Stomach (tissue), 9 donors: ENCODE data around the gene CPT1C. TPM values are rescaled to one million over a fixed set of nuclear protein-coding genes. Genes with fewer than 3 reads are reported as not detected.

Experiments used
- DNase-seq, 2 donors: peaks; one replicate each; pipeline versions ENCODE4 v3.0.0 to v3.0.0-alpha.2; 2013 to 2019
- H3K27ac ChIP-seq, 5 donors: fragments of 200-600 bp in 4 of 5; sonication (generic) in 4 of 5; one replicate each; pipeline ENCODE4 v1.5.1; 2013 to 2019; ENCODE audit warnings: mild to moderate bottlenecking in 1 of 5, moderate library complexity in 1 of 5
- H3K27me3 ChIP-seq, 3 donors: fragments of 200-600 bp; sonication (generic); one replicate each; pipeline ENCODE4 v1.5.1; 2017 to 2019; ENCODE audit warnings: mixed run types in 1 of 3
- H3K36me3 ChIP-seq, 4 donors: fragments of 200-600 bp; sonication (generic); 1 replicate in 3 of 4; 2 replicates in 1 of 4; pipeline ENCODE4 v1.5.1; 2016 to 2019
- H3K4me1 ChIP-seq, 4 donors: fragments of 200-600 bp; sonication (generic); one replicate each; pipeline ENCODE4 v1.5.1; 2016 to 2019
- H3K4me3 ChIP-seq, 4 donors: fragments of 200-600 bp; sonication (generic) in 3 of 4; one replicate each; pipeline ENCODE4 v1.5.1; 2016 to 2019; ENCODE audit warnings: mild to moderate bottlenecking in 1 of 4
- H3K9me3 ChIP-seq, 4 donors: fragments of 200-600 bp; sonication (generic); one replicate each; pipeline ENCODE4 v1.5.1; 2016 to 2019
- CTCF ChIP-seq, 7 experiments: fragments of 450-650 bp in 4 of 7; fragments of 200-600 bp in 3 of 7; sonication (generic) in 3 of 7; IDR thresholded peaks; one replicate each; pipeline ENCODE4 v1.5.1; 2016 to 2019; ENCODE audit warnings: antibody characterized with exemption in 7 of 7, control low read depth in 2 of 7, mild to moderate bottlenecking in 1 of 7
- EP300 ChIP-seq: sonication (generic); formaldehyde crosslinking; IDR thresholded peaks from one replicate; pipeline ENCODE4 v1.6.1; 2017; ENCODE audit warnings: antibody characterized with exemption
- POLR2A ChIP-seq, 4 donors: fragments of 450-650 bp; IDR thresholded peaks; one replicate each; pipeline ENCODE4 v1.6.1; 2016; ENCODE audit warnings: antibody characterized with exemption in 4 of 4, control low read depth in 2 of 4, mild to moderate bottlenecking in 1 of 4, moderate library complexity in 1 of 4
- POLR2AphosphoS5 ChIP-seq, 3 donors: sonication (generic); formaldehyde crosslinking; IDR thresholded peaks; one replicate each; pipeline ENCODE4 v1.6.1; 2016; ENCODE audit warnings: antibody characterized with exemption in 3 of 3
- WGBS, 5 donors: extraction: QIAGEN DNeasy Blood & Tissue Kit in 3 of 5; methylation state at CpG; one replicate each; pipeline versions ENCODE4 v1.1.5 to v1.1.7; 2013 to 2018; 5-methylcytosine and 5-hydroxymethylcytosine counted together
- intact Hi-C: fragments of 100-400 bp; cut with DNase I; formaldehyde crosslinking; loops from one replicate; pipeline ENCODE4 v1.15.1; 2023; ENCODE audit warnings: low total_unique reads
- polyA plus RNA-seq, 3 donors: library from polyadenylated mRNA; stranded (reverse); fragments of 200-250 nt; gene quantifications; one replicate each; pipeline ENCODE4 v1.2.3, GENCODE V29; 2013
- total RNA-seq, 5 donors: library from RNA; depleted of rRNA; stranded (reverse); fragments of >200 nt; gene quantifications; one replicate each; pipeline versions ENCODE4 v1.1.0 to v1.2.3, GENCODE V29; 2014 to 2016
- donor health status: healthy with polysubstance abuse.
- donor health status: Bipolar disorder and iron deficiency.
- donor health status: healthy.

Gene CPT1C
- total and polyA plus RNA-seq, 8 donors, result 1.8 to 35.6 (median 3.1) TPM; not detected in 2

- Histone ChIP-seq H3K4me1 (peaks cover 25 to 42% (median 29%) of the 10 kb centered on the region in 4 donors), H3K36me3 (peaks cover 10 to 23% (median 21%) of the 10 kb centered on the region in 4 donors), H3K27me3 (peaks cover 0 to 40% (median 15%) of the 10 kb centered on the region in 3 donors), H3K9me3 (no peaks in the 10 kb centered on the region), H3K27ac (no peak overlapping the region), H3K4me3 (peak overlapping the region; percentile 41 to 57 (median 50))
- intact Hi-C loops, result no loop called here
- peak in 1 of 2 donors; percentile 89 for DNase-seq
- TF ChIP-seq EP300, result no peak
- no peak for TF ChIP-seq POLR2AphosphoS5 (IDR thresholded peaks at IDR 0.05)
- TF ChIP-seq CTCF (IDR thresholded peaks at IDR 0.05), result no peak
- no peak for TF ChIP-seq POLR2A (IDR thresholded peaks at IDR 0.05)
- 12 to 29% (median 14%) methylated on average over 25 to 39 of the region's 39 CpGs for WGBS, 5 donors
These were observed 579 bp downstream of the CPT1C start for GRCh38 chr19:49691243-49692146.

GRCh38 chr19:49692147-49692506 lies 1.2 kb downstream of the CPT1C start:
- Histone ChIP-seq H3K36me3 (peaks cover 4 to 17% (median 14%) of the 10 kb centered on the region in 4 donors), H3K9me3 (no peaks in the 10 kb centered on the region), H3K27me3 (peaks cover 0 to 40% (median 15%) of the 10 kb centered on the region in 3 donors), H3K27ac (no peak overlapping the region), H3K4me1 (peaks cover 25 to 42% (median 29%) of the 10 kb centered on the region in 4 donors), H3K4me3 (no peak overlapping the region)
- intact Hi-C loops, result no loop called here
- no peak for DNase-seq
- no peak for TF ChIP-seq POLR2AphosphoS5 (IDR thresholded peaks at IDR 0.05)
- no peak for TF ChIP-seq POLR2A (IDR thresholded peaks at IDR 0.05)
- no peak for TF ChIP-seq CTCF (IDR thresholded peaks at IDR 0.05)
- no peak for TF ChIP-seq EP300
- WGBS, 5 donors, result 69 to 81% (median 73%) methylated on average over 15 to 16 of the region's 16 CpGs

GRCh38 chr19:49696115-49696514 lies 5.2 kb downstream of the CPT1C start:
- no peak overlapping the region for H3K27ac ChIP-seq
- H3K27me3 ChIP-seq, result peaks cover 0 to 26% (median 9%) of the 10 kb centered on the region in 3 donors
- intact Hi-C loops, result no loop called here

More at GRCh38 chr19:49696115-49696514, 5.2 kb downstream of the CPT1C start:
- Histone ChIP-seq H3K4me1 (peaks cover 2 to 8% (median 6%) of the 10 kb centered on the region in 4 donors), H3K4me3 (no peak overlapping the region), H3K9me3 (no peaks in the 10 kb centered on the region), H3K36me3 (no peaks in the 10 kb centered on the region)
- DNase-seq, result no peak
- WGBS, 5 donors, result 81 to 88% (median 83%) methylated on average over 6 of the region's 6 CpGs
- TF ChIP-seq EP300 (no peak), POLR2AphosphoS5 (IDR thresholded peaks at IDR 0.05) (no peak), CTCF (IDR thresholded peaks at IDR 0.05) (no peak), POLR2A (IDR thresholded peaks at IDR 0.05) (no peak)
